ENCODE measurements around the gene WDFY3.

Gene WDFY3

GRCh38 chr4:84965553-84966381 lies 723 bp downstream of the WDFY3 start:
- peak overlapping the region; percentile 96 for H3K4me3 ChIP-seq (replicated peaks; ENCODE audit: insufficient read depth, low read length)
- DNase-seq (ENCODE audit: low read depth in 1 of 2, low spot score in 1 of 2), result no peak
- TF ChIP-seq, protein P1, sequence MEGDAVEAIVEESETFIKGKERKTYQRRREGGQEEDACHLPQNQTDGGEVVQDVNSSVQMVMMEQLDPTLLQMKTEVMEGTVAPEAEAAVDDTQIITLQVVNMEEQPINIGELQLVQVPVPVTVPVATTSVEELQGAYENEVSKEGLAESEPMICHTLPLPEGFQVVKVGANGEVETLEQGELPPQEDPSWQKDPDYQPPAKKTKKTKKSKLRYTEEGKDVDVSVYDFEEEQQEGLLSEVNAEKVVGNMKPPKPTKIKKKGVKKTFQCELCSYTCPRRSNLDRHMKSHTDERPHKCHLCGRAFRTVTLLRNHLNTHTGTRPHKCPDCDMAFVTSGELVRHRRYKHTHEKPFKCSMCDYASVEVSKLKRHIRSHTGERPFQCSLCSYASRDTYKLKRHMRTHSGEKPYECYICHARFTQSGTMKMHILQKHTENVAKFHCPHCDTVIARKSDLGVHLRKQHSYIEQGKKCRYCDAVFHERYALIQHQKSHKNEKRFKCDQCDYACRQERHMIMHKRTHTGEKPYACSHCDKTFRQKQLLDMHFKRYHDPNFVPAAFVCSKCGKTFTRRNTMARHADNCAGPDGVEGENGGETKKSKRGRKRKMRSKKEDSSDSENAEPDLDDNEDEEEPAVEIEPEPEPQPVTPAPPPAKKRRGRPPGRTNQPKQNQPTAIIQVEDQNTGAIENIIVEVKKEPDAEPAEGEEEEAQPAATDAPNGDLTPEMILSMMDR (IDR thresholded peaks at IDR 0.05; ENCODE audit: insufficient read depth, low read length), result no peak
- TF ChIP-seq SPI1 (IDR thresholded peaks at IDR 0.05; ENCODE audit: borderline replicate concordance, low read depth), result no peak
- no peak for TF ChIP-seq POLR2AphosphoS5 (IDR thresholded peaks at IDR 0.05; ENCODE audit: low read depth)
- no peak for TF ChIP-seq GABPA (IDR thresholded peaks at IDR 0.05; ENCODE audit: low read depth)
- TF ChIP-seq REST (IDR thresholded peaks at IDR 0.05; ENCODE audit: insufficient replicate concordance, low read depth), result no peak
- H3K27ac ChIP-seq (replicated peaks), result peak overlapping the region; percentile 83
- no peaks in the 10 kb centered on the region for H3K27me3 ChIP-seq (ENCODE audit: insufficient read depth, poor library complexity, severe bottlenecking)

DNA sequence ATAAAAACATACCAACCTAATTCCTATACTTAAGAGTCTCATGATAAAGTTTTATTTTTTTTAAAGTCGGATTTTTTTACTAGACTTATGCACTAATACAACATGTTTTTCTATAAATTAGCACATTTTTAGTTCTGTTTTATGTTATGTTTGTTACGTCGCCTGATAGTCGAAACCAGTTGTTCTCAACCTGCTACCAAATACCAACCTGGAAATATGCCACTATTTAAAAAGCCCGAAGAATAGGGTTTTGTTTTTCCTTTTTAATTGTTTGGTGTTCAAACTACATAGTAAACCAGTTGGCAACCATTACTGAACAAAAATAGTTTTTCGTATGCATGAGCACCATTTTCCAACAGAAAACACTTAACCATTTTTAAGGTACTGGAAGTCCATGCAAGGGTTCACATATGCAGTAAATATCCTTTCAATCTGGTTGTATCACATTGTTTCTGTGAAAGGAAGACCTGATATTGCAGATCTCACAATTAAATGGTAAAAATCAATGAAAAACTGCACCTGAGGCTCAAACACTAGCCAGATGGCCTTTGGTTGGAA lies 1.4 kb downstream of the WDFY3 start:
- TF ChIP-seq, protein P1 (IDR thresholded peaks at IDR 0.05; ENCODE audit: insufficient read depth, low read length), result no peak
- TF ChIP-seq POLR2AphosphoS5 (IDR thresholded peaks at IDR 0.05; ENCODE audit: low read depth) (no peak), REST (IDR thresholded peaks at IDR 0.05; ENCODE audit: insufficient replicate concordance, low read depth) (no peak), SPI1 (IDR thresholded peaks at IDR 0.05; ENCODE audit: borderline replicate concordance, low read depth) (no peak), GABPA (IDR thresholded peaks at IDR 0.05; ENCODE audit: low read depth) (no peak)
- no peaks in the 10 kb centered on the region for H3K27me3 ChIP-seq (ENCODE audit: insufficient read depth, poor library complexity, severe bottlenecking)
- H3K4me3 ChIP-seq (replicated peaks; ENCODE audit: insufficient read depth, low read length), result peak overlapping the region; percentile 96
- no peak overlapping the region for H3K27ac ChIP-seq (replicated peaks)
- DNase-seq (ENCODE audit: low read depth in 1 of 2, low spot score in 1 of 2), result no peak

DNA sequence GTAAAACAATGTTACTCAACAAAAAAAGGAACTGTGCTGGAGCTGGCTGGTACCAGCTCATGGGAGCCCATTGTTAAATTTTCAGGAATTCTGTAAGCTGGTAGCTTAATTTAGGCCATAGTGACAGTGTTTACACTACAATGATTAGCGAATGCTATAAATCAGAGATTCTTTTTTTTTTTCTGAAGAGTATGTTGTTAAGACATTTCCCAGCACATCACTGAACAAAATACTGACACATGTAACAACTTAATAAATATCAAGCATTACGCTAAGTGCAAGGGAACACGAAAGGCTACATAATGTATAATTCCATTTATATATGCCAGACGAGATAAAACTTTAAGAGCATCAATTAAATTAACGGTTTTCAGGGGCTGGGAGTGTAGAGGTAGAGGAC lies 4.4 kb downstream of the WDFY3 start:
- TF ChIP-seq SPI1 (IDR thresholded peaks at IDR 0.05; ENCODE audit: borderline replicate concordance, low read depth) (0 out of 2 replicates have a peak, but pooled peaks have one; percentile 2), GABPA (IDR thresholded peaks at IDR 0.05; ENCODE audit: low read depth) (no peak)
- no peak for DNase-seq (ENCODE audit: low read depth in 1 of 2, low spot score in 1 of 2)
- H3K27ac ChIP-seq (replicated peaks), result no peak overlapping the region
- no peaks in the 10 kb centered on the region for H3K27me3 ChIP-seq (ENCODE audit: insufficient read depth, poor library complexity, severe bottlenecking)
- no peak overlapping the region for H3K4me3 ChIP-seq (replicated peaks; ENCODE audit: insufficient read depth, low read length)

DNA sequence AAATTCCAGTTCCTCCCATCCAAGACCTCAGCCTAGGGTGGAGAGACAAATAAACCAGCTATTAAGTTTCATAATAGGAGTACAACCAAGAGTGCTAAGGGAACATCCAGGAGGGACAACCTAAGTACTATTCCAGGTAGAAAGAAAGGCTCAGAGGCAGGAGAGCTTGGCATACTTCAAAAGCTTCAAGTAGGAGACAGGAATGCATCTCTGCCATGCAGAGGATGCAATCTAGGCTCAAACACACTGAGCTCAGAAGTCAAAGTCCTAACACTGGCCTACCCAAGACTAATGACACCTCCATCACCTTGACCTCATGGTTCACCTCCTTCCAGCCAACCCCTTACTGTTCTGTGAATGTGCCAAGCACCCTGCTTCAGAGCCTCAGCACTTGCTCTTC lies 8.1 kb downstream of the WDFY3 start:
- TF ChIP-seq REST (IDR thresholded peaks at IDR 0.05; ENCODE audit: insufficient replicate concordance, low read depth) (no peak), GABPA (IDR thresholded peaks at IDR 0.05; ENCODE audit: low read depth) (no peak), SPI1 (IDR thresholded peaks at IDR 0.05; ENCODE audit: borderline replicate concordance, low read depth) (no peak), POLR2AphosphoS5 (IDR thresholded peaks at IDR 0.05; ENCODE audit: low read depth) (no peak)
- TF ChIP-seq, protein P1 (IDR thresholded peaks at IDR 0.05; ENCODE audit: insufficient read depth, low read length), result no peak
- DNase-seq (ENCODE audit: low read depth in 1 of 2, low spot score in 1 of 2), result no peak
- Histone ChIP-seq H3K27ac (replicated peaks) (no peak overlapping the region), H3K4me3 (replicated peaks; ENCODE audit: insufficient read depth, low read length) (no peak overlapping the region), H3K27me3 (ENCODE audit: insufficient read depth, poor library complexity, severe bottlenecking) (no peaks in the 10 kb centered on the region)

Data from HL-60 (cell line).